ENCODE data around the gene RALGAPA2. TPM values are rescaled to one million over a fixed set of nuclear protein-coding genes. Genes with fewer than 3 reads are reported as not detected.

RALGAPA2 gene
- total RNA-seq, 1 donor from 2014 or later, result 15.7 TPM

Small RNA genes within 50 kb of the gene (small RNA-seq; reads per million reads assigned to genes)
- not detected for gene EIF4E2P1
- not detected for gene RN7SL607P

Data from skeletal muscle tissue (tissue), 2 donors.